Activated CD4-positive, CD25-positive, alpha-beta regulatory T cell treated with anti-CD3 and anti-CD28 coated beads, Interleukin-2, amount 50 U/mL, for 16 hours (primary cell): ENCODE data around the gene DSE.
"Not testable (repeated sequence)": the region's sequence is repeated elsewhere in the genome, so short reads cannot be mapped to it uniquely, and the experiment has no call there.

Experiments used
- DNase-seq: peaks from one replicate; pipeline ENCODE4 v3.0.0-alpha.2; 2020; ENCODE audit warnings: low read depth, low spot score

DSE gene

DNA sequence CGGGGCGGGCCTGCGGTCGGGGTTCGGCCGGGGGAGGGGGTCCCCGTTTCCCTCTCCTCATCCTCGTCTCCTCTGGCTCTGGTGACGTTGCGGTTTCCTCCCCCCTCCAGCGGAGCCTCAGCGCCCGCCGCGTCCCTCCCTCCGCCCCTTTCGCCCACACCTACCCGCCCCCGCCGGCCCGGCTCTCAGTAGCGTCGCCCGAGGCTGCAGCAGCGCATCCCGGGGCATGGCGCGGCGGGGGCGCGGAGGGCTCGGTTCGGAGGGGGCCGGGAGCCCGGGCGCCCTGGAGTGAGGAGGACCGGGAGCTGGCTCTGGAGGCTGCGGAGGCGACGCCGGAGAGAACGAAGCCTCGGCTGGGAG lies at the start of gene DSE:
Gene DSE (plus strand): TSS at position 188 of the 360 bp plus-strand sequence. CDS start 28,304 bp downstream, outside the sequence.
- DNase-seq = no peak

DNA sequence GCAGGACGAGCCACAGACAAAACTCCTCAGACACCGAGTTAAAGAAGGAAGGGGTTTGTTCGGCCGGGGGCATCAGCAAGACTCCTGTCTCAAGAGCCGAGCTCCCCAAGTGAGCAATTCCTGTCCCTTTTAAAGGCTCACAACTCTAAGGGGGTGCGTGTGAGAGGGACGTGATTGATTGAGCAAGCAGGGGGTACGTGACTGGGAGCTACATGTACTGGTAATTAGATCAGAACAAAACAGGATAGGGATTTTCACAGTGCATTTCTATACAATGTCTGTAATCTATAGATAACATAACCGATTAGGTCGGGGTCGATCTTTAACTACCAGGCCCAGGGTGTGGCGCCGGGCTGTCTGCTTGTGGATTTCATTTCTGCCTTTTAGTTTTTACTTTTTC lies 48.8 kb upstream of the DSE start:
- DNase-seq = not testable (repeated sequence)

DNA sequence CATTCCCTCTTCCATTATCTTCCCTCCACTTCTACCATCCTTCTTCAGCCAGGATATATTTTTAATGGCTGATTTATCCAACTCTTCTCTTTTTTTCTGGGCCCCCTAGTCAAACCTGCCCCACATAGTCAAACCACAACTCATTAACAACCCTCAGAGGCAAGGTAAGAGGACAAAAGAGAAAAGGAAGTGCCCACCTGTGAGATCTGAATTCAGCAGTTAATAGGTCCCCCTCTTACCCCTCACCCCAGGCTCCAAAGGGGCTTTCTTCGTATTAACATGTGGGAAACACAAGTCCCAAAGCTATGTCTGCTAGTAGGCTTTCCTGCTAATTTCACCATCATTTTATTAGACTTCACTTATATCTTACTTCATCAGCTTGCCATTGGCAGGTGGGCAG lies 46.9 kb upstream of the DSE start:
- DNase-seq = no peak

DNA sequence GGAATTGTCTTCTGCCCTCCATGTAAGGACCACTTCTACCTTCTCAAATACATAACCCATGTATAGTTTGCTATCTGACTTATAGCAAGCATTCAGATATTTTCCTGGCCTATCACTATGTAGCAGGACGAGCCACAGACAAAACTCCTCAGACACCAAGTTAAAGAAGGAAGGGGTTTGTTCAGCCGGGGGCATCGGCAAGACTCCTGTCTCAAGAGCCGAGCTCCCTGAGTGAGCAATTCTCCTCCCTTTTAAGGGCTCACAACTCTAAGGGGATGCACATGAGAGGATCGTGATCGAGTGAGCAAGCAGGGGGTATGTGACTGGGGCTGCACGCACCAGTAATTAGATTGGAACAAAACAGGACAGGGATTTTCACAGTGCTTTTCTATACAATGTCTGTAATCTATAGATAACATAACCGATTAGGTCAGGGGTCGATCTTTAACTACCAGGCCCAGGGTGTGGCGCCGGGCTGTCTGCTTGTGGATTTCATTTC lies 45.1 kb upstream of the DSE start:
- DNase-seq = not testable (repeated sequence)

DNA sequence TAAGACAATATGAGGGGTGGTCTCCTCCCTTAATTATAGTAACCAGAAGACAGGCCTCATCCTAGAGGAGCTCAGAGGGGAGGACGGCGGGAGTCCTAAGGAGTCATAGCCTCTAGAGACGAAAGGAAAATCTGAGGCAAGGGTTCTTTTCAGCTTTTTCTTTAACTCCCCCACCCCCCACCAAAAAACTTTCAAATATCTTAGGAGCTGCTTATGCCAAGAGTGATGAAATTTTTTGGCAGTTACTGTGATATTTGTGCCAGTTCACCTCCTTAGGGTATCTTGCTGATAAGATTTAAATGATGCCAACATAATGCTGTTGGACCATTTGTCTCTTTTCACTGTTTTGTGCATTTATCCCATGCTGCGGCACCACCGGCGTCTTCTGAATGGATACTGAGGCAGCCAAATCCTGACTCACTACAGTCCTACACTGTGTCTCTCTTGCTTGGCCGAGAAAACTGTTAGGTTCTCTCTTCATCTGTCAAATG lies 44.5 kb upstream of the DSE start:
- no peak for DNase-seq

DNA sequence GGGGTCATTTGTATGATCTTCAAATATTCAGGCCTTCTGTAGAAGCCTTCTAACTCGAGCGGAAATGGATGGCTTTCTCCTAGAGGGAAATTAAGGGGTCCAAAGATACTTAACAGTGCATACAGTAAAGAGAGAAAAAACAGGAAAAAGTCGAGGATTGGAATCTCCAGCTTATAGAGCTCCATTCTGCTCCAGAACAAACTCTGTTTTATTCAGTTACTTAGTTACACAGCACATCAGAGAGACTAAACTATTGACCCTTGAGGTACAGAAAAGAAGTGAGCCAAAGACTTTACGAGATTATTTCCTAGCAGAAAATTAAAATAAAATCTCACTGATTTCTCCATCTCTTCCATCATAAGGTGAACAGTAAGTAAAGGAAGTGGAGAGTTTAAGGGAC lies 43.8 kb upstream of the DSE start:
- no peak for DNase-seq

DNA sequence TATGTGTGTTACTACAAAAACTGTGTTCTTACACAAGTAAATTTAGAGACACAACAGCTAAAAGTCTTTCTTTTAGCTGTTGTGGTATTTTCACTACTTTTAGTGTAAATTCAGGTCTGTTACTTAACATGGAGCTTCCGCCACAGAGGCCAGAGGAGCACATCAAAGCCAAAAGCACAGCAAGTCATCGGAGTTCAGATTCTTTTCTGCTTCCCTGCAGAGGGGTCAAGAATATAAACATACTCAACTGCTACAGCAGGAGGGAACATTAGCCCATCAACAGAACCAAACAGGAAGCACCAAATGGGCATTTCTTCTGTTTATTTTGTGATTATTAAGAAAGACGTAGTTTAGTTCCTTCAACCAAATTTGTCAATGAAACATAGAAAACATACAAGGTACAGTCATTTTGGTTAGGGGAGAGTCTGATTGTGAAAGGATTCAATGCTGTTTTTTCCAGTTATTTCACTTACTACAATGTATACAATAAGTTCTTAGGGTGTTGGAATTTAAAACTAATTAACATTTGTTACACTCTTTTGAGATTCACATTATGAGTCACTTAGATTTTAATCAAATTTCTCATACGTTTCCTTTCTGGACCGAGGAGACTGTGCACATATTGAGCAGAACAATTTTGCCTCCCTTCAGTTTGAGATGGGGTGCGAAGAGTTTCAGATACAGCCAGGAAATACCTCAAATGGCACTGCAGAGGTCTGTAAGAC lies 42.8 kb upstream of the DSE start:
- DNase-seq = no peak

DNA sequence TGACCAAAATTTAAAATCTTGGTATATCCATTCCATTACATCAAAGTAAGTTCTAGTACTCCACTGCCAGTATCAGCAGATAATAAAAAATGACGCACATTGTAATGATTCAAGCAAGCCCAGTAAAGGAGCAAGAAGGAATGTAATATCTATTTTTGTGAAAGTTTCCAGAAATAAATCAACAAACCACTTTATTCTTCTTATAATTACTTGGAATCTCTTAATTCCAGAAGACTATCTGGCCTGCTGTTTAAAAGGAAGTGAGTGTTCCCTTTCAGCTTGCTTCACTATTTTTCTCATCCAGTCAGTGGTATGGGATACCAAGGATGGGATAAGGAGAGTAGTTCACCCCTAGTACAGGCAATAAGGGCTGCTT lies 42.2 kb upstream of the DSE start:
- no peak for DNase-seq

DNA sequence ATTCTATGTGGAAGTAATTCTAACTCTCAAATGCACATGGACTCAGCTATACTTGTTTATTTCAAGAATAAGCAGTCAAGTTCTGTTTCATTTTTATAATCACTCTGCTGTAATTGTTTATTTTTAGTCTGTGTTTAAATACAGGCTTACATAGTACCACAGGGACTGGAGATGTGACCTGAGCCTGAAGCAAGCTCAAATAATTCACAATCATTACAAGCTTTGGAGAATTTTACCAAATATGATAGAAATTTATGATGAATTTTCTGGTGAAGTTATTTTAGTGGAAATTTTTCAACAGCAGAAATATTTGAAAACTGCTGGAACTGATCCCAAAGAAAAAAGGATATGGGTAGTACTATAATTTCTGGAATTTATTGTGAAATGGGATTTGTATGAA lies 41.6 kb upstream of the DSE start:
- no peak for DNase-seq

DNA sequence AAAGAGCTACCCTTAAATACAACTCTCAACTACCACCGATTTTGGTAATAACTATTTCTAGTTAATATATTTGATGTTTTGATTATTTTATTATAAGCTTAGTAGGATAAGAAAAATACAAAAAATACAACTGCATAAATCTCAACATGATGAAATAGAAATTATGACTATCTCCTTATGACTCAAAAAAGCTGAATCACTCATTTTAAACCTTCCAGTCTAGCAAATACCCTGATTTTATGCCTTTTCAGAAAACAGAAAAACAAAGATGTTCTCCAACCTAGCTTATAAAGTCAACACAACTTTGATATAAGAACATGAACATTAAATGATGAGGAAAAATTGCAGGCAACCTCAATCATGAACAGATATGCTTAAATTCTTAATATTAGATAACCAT lies 40.2 kb upstream of the DSE start:
- no peak for DNase-seq

DNA sequence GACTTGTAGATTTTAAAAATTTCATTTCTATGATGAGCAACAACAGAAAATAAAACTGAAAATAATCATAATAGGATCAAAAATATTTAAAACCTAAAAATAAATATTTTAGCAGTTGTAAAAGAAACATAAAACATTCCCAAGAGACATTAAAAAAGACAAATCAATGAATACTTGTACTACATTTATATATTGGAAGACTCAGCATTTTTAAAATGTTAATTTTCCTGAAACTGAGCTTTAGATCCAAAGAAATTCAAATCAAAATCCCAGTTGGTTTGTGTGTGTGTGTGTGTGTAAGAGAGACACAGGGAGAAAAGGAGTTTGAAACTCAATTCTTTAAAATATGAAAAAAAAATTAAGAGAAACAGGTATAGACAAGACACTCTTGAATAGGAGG lies 38.7 kb upstream of the DSE start:
- DNase-seq = no peak

DNA sequence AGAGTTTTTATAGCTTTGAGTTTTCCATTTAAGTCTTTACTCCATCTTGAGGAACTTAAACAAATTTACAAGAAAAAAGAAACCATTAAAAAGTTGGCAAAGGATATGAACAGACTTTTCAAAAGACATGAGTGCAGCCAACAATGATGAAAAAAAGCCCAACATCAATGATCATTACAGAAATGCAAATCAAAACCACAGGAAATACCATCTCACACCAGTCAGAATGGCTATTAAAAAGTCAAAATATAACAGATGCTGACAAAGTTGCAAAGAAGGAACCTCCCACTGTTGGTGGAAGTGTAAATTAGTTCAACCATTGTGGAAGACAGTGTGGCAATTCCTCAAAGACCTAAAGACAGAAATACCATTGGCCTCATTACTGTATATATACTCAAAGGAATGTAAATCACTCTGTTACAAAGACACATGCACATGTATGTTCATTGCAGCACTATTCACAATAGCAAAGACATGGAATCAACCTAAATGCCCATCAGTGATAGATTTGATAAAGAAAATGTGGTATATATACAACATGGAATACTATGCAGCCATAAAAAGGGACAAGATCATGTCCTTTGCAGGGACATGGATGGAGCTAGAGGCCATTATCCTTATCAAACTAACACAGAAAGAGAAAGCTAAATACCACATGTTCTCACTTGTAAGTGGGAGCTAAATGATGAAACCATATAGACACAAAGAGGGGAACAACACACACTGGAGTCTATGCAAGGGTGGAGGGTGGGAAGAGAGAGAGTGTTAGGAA lies 35.9 kb upstream of the DSE start:
- DNase-seq = not testable (repeated sequence)

DNA sequence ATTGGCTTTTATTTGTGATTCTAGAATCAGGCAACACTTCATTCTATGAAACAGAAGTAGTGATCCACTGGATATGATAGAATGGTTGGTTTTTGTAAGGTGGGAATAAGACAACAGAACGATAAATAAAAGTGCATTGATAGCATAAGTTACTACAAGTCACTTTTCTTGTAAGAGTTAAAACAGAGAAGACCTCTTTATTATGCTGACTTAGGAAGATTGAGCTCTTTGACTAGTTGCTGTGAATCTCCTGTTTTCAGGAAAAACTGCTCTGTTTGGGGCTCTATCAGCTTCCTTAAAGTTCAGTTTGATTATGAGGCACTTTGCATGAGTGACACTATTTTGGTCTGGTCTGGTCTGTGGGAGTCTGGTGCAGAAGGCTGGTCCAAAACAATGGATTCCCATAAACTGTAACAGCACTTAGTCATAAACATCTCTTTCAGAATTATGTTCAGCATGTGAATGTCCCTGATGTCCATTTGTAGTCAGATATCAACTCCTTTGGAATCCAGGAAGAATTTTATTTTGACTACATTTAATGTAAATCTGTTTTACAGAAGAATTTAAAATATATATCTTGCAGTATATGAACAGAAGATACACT lies 35.0 kb upstream of the DSE start:
- DNase-seq = no peak

DNA sequence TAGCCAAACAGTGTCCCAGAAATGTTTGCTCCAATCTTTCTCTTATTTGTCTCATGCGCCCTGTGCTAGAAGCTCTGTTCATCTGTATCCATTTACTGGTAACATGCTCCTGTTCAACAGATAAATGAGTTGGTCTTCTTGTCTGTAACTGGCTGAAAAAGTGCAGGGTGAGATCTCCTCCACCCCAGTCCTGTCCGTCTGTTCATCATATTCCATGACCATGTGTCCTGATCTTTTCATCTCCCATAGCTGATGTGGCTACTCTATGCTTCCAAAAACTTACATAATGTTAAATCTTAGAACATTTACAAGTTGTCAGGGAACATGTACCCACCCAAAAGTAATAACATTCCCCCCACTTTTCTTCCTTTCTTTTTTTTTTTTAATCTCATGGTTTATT lies 31.8 kb upstream of the DSE start:
- DNase-seq = no peak

DNA sequence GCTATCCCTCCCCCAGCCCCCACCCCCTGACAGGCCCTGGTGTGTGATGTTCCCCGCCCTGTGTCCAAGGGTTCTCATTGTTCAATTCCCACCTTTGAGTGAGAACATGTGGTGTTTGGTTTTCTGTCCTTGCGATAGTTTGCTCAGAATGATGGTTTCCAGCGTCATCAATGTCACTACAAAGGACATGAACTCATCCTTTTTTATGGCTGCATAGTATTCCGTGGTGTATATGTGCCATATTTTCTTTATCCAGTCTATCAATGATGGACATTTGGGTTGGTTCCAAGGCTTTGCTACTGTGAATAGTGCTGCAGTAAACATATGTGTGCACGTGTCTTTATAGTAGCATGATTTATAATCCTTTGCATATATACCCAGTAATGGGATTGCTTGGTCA lies 30.1 kb upstream of the DSE start:
- DNase-seq = not testable (repeated sequence)

DNA sequence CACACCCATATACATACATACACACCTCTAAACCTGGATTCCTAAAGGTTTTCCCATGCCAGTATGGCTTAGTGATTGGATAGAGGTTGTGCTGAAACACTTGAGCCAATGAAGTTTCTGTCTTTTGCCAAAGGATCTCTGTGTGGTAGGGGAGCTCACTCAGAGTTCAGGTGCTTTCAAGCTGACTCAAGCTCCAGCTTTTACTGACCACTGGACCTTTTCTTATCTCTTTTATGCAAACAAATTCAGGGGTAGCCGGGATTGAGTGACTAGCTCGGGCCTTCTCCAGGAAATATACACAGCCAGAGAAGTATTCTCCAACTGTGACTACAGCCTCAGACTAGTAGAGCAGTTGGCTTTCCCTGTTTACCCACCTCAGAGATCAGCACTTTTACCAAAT lies 21.5 kb upstream of the DSE start:
- DNase-seq = no peak

DNA sequence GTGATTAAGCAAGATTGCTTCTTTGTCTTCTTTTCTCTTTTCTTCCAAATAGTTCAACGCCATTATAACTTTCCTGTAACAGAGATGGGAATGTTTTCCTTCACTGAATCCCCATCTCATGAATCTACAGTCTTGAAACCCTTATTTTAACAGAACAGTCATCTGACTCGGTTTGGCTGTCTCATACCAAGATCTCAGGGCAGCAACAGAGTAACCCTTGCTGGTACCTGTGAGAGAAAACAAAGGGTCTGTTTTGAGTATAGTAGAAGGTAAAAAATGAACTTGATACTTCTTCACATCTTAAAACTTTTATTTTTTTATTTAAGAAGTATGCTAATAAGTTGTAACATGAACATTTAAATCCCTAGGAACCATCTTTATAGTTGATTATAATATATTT lies 19.6 kb upstream of the DSE start:
- no peak for DNase-seq

DNA sequence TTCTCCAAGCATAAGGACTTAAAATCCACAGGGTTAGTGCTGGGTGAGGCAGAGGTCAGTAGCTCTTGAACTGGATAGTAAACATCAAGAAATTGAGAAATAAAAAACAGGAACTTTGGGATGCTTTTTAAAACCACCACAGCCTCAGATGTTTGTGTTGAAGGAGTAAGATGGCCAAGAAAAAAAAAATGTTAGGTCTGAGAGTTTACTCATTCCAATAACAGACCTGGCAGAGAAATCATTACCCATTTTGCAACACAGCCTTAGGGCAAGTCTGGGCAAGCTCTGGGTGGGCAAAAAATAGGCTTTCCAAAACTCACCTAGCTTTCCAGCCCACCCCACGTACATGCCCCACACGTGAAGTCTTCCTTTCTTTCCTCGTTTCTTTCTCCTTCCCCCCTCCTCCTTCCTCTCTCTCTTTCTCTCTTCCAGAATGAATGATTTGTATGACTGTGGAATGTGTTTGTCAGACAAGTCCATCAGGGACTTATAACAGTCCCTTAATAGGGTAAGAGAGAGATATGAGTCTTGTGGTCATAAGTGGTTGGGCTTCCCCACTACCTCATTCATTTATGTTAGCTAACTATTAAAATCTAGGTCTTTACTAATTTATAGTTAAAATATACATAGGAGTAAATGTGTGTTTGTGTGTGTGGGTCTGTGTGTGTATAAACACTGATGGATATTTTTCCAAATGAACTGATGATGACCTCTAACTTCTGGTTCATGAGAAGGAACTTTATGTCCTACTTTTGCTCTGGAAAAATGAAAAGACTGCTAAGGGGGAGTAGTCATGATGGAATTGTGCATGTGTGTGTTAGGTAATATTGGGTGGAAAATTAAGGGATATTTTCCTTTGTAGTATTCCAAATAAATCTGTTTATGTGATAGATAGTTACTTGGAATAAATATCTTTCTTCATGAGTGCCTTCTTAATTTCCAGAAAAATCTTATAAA lies 18.0 kb upstream of the DSE start:
- DNase-seq = no peak

DNA sequence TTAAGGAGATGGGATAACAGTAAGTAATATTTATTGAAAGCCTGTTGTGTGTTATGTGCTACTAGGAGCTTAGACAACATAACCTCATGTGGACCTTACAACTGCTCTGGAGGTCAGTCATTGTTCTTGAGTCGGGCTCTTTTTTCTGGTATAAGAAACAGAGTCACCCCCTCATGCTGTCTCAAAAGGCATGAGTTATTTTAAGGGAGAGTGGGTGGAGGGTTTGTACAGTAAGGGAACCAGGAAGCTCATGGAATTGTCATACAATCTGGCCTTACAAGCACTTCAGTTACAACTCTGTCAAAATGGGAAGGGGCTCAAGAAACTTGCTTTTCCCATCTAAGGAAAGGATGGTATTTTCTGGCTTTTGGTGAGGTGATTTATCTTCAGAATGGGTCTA lies 16.5 kb upstream of the DSE start:
- DNase-seq = no peak

DNA sequence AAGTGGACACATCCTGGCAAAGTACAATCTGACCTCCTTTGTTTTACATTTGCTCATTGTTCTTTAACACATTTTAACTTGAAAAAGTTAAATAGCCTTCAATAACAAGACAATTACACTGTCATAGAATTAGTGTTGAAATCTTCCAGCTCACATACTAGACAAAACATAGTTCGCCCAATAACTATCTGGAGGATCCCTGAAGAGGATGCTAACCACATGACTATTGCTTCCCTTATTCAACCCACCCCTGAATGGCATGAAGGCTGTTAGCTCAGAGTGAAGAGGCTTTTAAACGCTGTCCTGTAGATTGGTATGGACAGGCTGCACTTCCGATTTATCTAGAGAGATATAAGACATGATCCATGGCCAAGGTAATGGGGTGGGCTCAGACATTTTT lies 15.0 kb upstream of the DSE start:
- no peak for DNase-seq

DNA sequence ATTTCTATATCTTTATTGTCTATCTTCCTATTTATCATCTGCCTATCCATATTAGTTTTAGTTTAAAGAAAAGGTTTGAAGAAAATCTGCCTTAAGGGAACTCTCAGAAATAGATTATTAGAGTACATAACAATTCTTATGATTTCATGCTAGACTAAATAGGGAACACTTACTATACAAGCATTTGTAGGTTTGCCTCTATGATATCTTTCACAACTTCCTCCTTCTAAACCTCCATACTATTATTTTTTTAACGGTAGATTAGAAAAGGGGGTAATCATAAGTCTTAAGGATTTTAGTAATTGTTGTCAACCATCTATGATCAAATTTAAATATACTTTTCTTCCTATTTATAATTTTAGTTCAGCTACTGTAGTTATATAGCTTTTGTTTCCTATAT lies 11.6 kb upstream of the DSE start:
- DNase-seq = no peak

DNA sequence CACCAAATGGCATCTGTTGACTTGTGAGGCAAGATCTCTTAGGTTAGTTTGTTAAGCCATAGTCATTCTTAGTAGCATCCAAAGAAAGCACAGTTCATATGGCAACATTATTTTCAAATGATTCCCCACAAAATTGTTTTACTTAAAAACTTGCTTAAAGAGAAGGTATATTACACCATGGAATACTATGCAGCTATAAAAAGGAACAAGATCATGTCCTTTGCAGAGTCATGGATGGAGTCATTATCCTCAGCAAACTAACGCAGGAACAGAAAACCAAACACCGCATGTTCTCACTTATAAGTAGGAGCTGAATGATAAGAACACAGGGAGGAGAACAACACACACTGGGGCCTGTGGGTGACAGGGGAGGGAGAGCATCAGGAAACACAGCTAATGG lies 10.9 kb upstream of the DSE start:
- no peak for DNase-seq
